Lower leg skin (tissue), 4 donors: Measurements from ENCODE around the gene C12orf75. TPM values are rescaled to one million over a fixed set of nuclear protein-coding genes. Genes with fewer than 3 reads are reported as not detected.

Experiments
- DNase-seq, 2 donors: peaks; one replicate each; pipeline ENCODE4 v3.0.0-alpha.2; 2019; ENCODE audit warnings: low spot score in 2 of 2
- H3K4me3 ChIP-seq: fragments of 200-600 bp; sonication (generic); 2 replicates; pipeline ENCODE4 v1.5.1; 2017; ENCODE audit warnings: mild to moderate bottlenecking, low read depth; ENCODE audit not compliant: poor library complexity, severe bottlenecking
- POLR2A ChIP-seq, 2 donors: fragments of 450-650 bp; IDR thresholded peaks; one replicate each; pipeline ENCODE4 v1.6.1; 2016 to 2017; ENCODE audit warnings: antibody characterized with exemption in 2 of 2, mild to moderate bottlenecking in 1 of 2, moderate library complexity in 1 of 2
- WGBS, 2 donors: methylation state at CpG; one replicate each; pipeline ENCODE4 v1.1.5; 2018; 5-methylcytosine and 5-hydroxymethylcytosine counted together
- intact Hi-C: fragments of 100-400 bp; cut with DNase I; formaldehyde crosslinking; loops from one replicate; pipeline ENCODE4 v1.15.0; 2023; ENCODE audit warnings: low total_unique reads
- total RNA-seq, 4 donors: library from RNA; depleted of rRNA; stranded (reverse); fragments of >200 nt; gene quantifications; one replicate each; pipeline ENCODE4 v1.1.0, GENCODE V29; 2016
- TF ChIP-seq, protein P1 (sequence below), 3 donors: fragments of 450-650 bp; IDR thresholded peaks; one replicate each; pipeline ENCODE4 v1.5.1; 2016; ENCODE audit warnings: antibody characterized with exemption in 3 of 3, mild to moderate bottlenecking in 3 of 3, moderate library complexity in 2 of 3

C12orf75 gene
- total RNA-seq, 4 donors from 2014 or later = 13.2 to 24.3 (median 15.4) TPM

DNA sequence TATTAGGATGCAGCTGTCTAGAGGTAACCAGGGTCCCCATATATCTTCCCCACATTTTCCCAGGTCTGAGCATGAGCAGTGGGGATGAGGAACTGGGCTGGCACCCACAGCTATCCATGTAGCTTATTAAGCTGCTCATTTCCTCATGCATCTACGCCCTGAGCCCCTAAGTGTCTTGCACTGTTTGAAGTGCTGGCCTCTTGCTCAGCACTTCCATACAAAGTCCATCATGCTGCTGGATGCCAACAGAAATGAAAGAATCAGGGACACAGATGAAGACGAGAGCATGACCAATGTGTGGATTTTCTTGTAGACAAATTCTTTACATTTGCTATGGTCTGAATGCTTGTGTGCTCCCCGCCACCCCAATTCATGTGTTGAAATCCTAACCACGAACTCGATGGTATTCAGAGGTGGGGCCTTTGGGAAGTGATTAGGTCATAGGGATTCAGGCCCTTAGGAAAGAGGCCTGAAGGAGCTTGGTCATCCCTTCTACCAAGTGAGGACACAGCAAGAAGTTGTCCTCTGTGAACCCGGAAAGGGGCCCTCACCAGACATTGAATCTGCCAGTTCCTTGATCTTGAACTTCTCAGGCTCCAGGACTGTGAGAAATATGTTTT, 54.5 kb downstream of the C12orf75 start:
- DNase-seq = no peak
- no peak overlapping the region for H3K4me3 ChIP-seq
- intact Hi-C loops = no loop called here
- no peak for TF ChIP-seq POLR2A (IDR thresholded peaks at IDR 0.05)
- TF ChIP-seq, protein P1, sequence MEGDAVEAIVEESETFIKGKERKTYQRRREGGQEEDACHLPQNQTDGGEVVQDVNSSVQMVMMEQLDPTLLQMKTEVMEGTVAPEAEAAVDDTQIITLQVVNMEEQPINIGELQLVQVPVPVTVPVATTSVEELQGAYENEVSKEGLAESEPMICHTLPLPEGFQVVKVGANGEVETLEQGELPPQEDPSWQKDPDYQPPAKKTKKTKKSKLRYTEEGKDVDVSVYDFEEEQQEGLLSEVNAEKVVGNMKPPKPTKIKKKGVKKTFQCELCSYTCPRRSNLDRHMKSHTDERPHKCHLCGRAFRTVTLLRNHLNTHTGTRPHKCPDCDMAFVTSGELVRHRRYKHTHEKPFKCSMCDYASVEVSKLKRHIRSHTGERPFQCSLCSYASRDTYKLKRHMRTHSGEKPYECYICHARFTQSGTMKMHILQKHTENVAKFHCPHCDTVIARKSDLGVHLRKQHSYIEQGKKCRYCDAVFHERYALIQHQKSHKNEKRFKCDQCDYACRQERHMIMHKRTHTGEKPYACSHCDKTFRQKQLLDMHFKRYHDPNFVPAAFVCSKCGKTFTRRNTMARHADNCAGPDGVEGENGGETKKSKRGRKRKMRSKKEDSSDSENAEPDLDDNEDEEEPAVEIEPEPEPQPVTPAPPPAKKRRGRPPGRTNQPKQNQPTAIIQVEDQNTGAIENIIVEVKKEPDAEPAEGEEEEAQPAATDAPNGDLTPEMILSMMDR (IDR thresholded peaks at IDR 0.05) = no peak
- 77 to 83% methylated on average over 6 of the region's 6 CpGs for WGBS, 2 donors

DNA sequence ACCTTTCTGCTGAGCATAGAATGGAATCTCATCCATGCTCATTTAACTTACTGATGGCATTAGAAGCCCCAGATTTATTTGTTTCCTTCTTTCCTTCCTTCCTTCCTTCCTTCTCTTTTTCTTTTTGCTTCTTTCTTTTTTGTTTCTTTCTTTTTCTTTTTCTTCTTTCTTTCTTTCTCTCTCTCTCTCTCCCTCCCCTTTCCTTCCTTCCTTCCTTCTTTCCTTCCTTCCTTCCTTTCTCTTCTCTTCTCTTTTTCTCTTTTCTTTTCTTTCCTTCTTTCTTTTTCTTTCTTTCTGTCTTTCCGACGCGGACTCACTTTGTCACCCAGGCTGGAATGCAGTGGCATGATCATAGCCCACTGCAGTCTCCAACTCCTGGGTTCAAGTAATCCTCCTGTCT, 55.9 kb downstream of the C12orf75 start:
- no peak overlapping the region for H3K4me3 ChIP-seq
- DNase-seq = no peak
- WGBS, 2 donors = 94 to 97% methylated on average over 3 of the region's 3 CpGs
- intact Hi-C loops = no loop called here
- no peak for TF ChIP-seq POLR2A (IDR thresholded peaks at IDR 0.05)
- TF ChIP-seq, protein P1 (IDR thresholded peaks at IDR 0.05) = no peak

DNA sequence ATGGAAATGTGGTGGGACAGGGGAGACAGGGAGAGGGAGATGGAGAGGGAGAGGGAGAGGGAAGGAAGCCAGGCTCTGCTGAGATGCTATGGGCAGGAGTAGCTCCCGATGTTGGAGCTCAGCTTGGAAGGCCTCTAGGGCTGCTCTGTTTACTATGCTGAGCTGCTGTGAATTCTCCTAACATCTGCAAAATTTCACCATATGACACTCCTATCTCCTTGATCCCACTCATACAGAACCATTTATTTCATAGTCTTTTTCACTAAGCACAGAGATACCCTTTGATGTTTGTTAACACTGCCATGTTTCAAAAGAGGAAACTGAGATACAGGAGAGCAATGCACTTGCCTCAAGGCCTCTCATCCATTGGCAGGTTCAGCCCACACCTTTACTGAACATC, 60.7 kb downstream of the C12orf75 start:
- H3K4me3 ChIP-seq = no peak overlapping the region
- TF ChIP-seq POLR2A (IDR thresholded peaks at IDR 0.05) = no peak
- TF ChIP-seq, protein P1 (IDR thresholded peaks at IDR 0.05) = no peak
- intact Hi-C loops = no loop called here
- WGBS, 2 donors = 91 to 92% methylated on average over 1 of the region's 1 CpG
- no peak for DNase-seq

DNA sequence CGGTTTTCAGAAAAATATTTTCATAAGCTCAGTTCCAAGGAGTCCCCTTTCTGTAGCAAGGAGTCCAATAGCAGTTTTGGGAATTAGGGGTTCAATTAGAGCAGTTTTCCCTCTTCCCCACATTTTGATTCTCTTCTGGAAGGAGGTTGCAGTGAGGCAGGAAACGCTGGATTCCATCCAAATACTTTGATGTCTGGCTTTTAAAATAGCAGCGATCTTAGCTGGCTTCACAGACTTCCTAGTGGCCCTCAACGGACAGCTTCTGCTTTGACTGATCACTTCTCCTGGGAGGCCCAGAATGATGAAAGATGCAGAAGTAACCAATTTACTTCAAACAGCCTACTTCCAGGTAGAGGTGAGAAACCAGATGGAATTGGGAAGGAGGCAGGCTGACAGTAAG, 63.1 kb downstream of the C12orf75 start:
- TF ChIP-seq, protein P1 (IDR thresholded peaks at IDR 0.05) = no peak
- no peak for TF ChIP-seq POLR2A (IDR thresholded peaks at IDR 0.05)
- no peak for DNase-seq
- WGBS, 2 donors = 17 to 27% methylated on average over 4 of the region's 4 CpGs
- no peak overlapping the region for H3K4me3 ChIP-seq
- intact Hi-C loops = no loop called here

DNA sequence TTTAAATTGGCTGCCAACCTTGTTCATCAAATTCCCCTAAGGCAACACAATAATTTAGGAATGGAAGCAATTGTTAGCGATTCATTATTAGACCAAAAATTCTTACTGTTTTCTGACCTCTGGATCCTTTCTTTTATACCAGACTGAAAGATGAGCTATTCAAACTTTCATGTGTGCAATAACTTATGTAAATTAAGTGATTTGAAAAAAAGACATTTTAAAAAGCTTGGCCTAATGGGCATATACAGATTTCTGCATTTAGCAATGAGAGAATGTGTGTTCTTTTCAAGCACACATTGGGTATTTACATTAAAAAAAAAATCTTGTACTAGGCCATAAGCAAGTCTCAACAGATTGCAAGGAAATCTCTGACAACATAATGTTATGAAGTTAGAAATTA, 65.5 kb downstream of the C12orf75 start:
- no peak overlapping the region for H3K4me3 ChIP-seq
- intact Hi-C loops = no loop called here
- no peak for DNase-seq
- TF ChIP-seq POLR2A (IDR thresholded peaks at IDR 0.05) = no peak
- TF ChIP-seq, protein P1 (IDR thresholded peaks at IDR 0.05) = no peak
- 50 to 62% methylated on average over 1 of the region's 1 CpG for WGBS, 2 donors

DNA sequence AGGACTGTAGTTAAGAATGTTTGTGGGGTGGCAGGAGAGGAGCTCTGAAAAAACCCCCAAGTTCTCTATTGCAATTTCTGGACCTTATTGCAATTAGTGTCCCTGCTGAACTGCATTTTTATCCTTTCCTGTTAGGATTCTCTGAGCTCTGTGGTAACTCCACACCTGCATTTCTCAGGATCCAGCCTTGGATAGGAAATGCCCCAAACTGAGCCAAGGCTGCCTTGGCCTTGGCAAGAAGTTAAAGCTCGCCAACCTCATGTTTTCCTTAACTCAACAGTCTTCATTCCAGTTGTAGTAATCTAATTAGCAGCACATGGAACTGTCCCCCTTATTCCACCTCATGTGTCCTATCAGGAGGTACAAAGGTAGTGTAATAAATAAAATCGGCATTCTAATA, 66.5 kb downstream of the C12orf75 start:
- H3K4me3 ChIP-seq = no peak overlapping the region
- no peak for DNase-seq
- TF ChIP-seq, protein P1 (IDR thresholded peaks at IDR 0.05) = no peak
- TF ChIP-seq POLR2A (IDR thresholded peaks at IDR 0.05) = no peak
- intact Hi-C loops = no loop called here
- WGBS, 2 donors = 60 to 66% methylated on average over 2 of the region's 2 CpGs
